ENCODE results near the gene SIK2.

The SIK2 gene

DNA sequence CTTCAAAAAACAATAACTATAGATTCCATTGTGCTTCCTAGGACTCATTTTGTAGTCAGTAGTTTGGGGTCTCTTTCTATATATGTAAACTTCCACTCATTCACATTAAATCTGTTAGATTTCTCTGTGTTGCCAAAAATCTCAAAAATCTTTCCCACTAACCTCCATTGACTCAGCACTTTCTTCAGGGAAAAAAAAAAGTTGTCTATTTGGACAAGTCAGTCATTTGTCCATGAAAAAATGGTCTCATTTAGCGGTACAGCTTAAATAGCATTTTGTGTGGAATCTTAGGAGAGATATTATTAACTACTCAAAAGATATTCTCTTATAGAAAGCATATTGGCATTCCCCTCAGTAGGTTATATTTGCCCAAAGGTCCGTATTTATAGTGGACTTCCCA, 82.0 kb downstream of the SIK2 start:
- TF ChIP-seq, protein P1, sequence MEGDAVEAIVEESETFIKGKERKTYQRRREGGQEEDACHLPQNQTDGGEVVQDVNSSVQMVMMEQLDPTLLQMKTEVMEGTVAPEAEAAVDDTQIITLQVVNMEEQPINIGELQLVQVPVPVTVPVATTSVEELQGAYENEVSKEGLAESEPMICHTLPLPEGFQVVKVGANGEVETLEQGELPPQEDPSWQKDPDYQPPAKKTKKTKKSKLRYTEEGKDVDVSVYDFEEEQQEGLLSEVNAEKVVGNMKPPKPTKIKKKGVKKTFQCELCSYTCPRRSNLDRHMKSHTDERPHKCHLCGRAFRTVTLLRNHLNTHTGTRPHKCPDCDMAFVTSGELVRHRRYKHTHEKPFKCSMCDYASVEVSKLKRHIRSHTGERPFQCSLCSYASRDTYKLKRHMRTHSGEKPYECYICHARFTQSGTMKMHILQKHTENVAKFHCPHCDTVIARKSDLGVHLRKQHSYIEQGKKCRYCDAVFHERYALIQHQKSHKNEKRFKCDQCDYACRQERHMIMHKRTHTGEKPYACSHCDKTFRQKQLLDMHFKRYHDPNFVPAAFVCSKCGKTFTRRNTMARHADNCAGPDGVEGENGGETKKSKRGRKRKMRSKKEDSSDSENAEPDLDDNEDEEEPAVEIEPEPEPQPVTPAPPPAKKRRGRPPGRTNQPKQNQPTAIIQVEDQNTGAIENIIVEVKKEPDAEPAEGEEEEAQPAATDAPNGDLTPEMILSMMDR (IDR thresholded peaks at IDR 0.05; ENCODE audit: extremely low read depth, insufficient read depth, missing control alignments), result no peak
- DNase-seq (ENCODE audit: low spot score), result no peak
- in situ Hi-C loops (cut with MboI; ENCODE audit: low pct_unique_long_range_greater_than_20kb, low sequenced_read_pairs, unreplicated experiment), result no loop called here

DNA sequence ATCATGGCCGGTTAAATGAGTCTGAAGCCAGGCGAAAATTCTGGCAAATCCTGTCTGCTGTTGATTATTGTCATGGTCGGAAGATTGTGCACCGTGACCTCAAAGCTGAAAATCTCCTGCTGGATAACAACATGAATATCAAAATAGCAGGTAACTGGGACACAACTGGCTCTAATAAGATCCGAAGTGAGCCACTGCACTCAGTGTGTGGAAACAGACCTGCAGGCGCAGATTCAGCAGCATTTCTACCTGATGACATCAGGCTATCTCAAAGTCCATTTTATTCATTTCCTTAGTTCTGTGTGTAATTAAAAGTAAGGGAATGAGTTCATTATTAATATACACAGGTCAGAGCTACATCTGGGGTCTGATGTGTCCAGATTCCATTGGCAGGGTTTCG, 85.8 kb downstream of the SIK2 start:
- DNase-seq (ENCODE audit: low spot score), result no peak
- TF ChIP-seq, protein P1 (IDR thresholded peaks at IDR 0.05; ENCODE audit: extremely low read depth, insufficient read depth, missing control alignments), result no peak
- in situ Hi-C loops (cut with MboI; ENCODE audit: low pct_unique_long_range_greater_than_20kb, low sequenced_read_pairs, unreplicated experiment), result no loop called here

DNA sequence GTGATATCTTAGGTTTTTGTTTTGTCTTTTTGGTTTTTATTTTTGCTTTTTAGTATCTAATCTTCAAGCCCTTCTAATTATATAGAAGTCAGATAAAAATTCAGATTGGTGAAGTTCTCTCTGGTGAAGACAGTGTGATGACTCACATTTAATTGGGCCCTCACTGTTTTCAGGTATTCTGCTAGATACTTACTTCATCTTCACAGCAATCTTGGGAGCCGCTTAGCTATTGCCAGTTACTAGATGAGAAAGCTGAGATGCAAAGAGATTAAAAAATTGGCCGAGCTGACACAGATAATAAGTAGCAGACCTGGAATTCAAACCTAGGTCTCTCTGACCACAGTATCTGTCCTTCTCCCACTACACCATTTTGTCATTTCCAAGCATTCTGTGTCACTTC, 88.9 kb downstream of the SIK2 start:
- no peak for DNase-seq (ENCODE audit: low spot score)
- in situ Hi-C loops (cut with MboI; ENCODE audit: low pct_unique_long_range_greater_than_20kb, low sequenced_read_pairs, unreplicated experiment), result no loop called here
- TF ChIP-seq, protein P1 (IDR thresholded peaks at IDR 0.05; ENCODE audit: extremely low read depth, insufficient read depth, missing control alignments), result no peak

DNA sequence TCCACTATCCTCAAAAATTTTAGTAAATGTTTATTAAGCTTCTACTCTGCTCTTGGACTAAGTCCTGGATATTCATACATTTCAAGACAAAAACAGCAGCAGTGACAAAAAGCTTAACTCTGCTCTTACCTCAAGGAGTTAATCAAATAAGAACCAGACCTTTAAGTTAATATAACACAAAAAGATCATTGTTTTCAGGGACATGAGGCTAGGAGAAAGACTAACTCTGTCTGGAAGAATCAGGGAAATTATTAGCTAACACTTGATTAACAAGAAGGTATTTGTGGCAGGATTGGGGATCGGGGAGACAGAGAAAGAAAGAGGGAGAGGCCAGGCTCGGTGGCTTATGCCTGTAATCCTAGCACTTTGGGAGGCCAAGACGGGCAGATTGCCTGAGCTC, 89.5 kb downstream of the SIK2 start:
- no peak for DNase-seq (ENCODE audit: low spot score)
- TF ChIP-seq, protein P1 (IDR thresholded peaks at IDR 0.05; ENCODE audit: extremely low read depth, insufficient read depth, missing control alignments), result no peak
- in situ Hi-C loops (cut with MboI; ENCODE audit: low pct_unique_long_range_greater_than_20kb, low sequenced_read_pairs, unreplicated experiment), result no loop called here

DNA sequence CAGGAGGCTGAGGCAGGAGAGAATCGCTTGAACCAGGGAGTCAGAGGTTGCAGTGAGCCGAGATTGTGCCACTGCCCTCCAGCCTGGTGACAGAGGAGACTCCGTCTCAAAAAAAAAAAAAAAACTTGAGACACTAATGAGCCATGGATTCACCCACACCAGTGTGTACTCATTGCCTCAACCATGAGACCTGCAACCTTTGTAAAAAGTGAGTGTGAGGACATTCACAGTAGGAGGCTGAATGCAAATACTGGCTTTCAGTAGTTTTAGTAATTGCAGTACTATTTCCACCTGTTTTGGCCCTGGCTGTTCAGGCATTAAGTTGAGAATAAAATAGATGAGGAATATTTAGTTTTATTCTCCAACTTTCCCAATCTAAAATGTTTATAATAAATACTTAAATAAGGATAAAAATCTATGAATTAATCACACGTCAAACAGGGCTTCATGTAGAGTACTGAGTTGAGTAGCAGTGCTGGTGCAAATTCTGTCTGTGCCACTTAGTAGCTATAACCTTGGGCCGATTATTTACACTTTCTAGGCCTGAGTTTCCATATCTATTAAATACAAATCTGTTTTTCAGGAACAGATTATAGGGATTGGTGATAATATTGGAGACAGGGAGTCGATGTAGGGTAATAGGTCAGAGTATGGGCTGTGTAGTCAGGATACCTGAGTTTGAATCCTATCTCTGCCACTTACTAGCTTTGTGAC, 91.1 kb downstream of the SIK2 start:
- TF ChIP-seq, protein P1 (IDR thresholded peaks at IDR 0.05; ENCODE audit: extremely low read depth, insufficient read depth, missing control alignments), result no peak
- in situ Hi-C loops (cut with MboI; ENCODE audit: low pct_unique_long_range_greater_than_20kb, low sequenced_read_pairs, unreplicated experiment), result no loop called here

DNA sequence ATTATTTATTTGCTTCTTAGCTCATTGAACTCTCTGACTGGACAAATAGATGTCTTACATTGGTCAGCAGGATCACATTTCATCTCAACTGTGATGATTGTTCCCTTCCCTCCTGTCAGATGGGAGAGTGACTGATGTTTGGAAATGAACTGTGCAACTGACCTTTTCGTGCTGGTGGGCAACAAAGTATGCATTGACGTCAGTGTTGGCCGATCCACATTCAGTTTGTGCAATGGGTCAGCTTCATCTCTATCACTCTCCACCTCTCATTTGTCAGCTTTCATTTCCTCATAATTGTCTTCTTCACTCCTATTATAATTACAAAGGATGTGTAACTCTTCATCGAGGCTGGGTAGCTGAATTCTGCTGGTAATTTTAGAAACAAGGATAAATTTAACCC, 92.6 kb downstream of the SIK2 start:
- DNase-seq (ENCODE audit: low spot score), result peak; percentile 17
- in situ Hi-C loops (cut with MboI; ENCODE audit: low pct_unique_long_range_greater_than_20kb, low sequenced_read_pairs, unreplicated experiment), result no loop called here
- TF ChIP-seq, protein P1 (IDR thresholded peaks at IDR 0.05; ENCODE audit: extremely low read depth, insufficient read depth, missing control alignments), result no peak

More for the DNA sequence above, 91.1 kb downstream of the SIK2 start:
- peak; percentile 15 for DNase-seq (ENCODE audit: low spot score)
